Caco-2 (cell line): ENCODE results near the gene ARL8B. TPM values are rescaled to one million over a fixed set of nuclear protein-coding genes. Genes with fewer than 3 reads are reported as not detected.

Experiments
- BruUV-seq: library from RNA; stranded (reverse); fragments of 400-500 nt; replicated peaks from 2 replicates; lab custom pipeline; 2021; lab: Mats Ljungman, UMichigan
- CTCF ChIA-PET: fragments of 300-600 bp; sonication (Branson Sonifier 250); formaldehyde crosslinking; loops from one replicate; lab custom pipeline; 2022; ENCODE audit warnings: antibody characterized with exemption; lab: Charles Lee
- POLR2A ChIA-PET: fragments of 300-600 bp; sonication (Branson Sonifier 250); formaldehyde crosslinking; loops from one replicate; lab custom pipeline; 2022; ENCODE audit warnings: antibody characterized with exemption; lab: Charles Lee
- DNase-seq, 2 experiments: peaks; one replicate each; pipeline versions ENCODE4 v3.0.0 to v3.0.0-alpha.2; 2020 to 2022
- H3K27me3 ChIP-seq: replicated peaks from 2 replicates; pipeline ENCODE4 v1.6.0; 2011; ENCODE audit warnings: low read length; ENCODE audit not compliant: control insufficient read depth, insufficient read depth
- H3K36me3 ChIP-seq: 2 replicates; pipeline ENCODE4 v1.5.1; 2011; ENCODE audit warnings: low read length; ENCODE audit not compliant: control insufficient read depth, insufficient read depth
- H3K4me1 ChIP-seq: fragments of 250-450 bp; sonication (Bioruptor Pico); 2 replicates; pipeline ENCODE4 v1.5.1; 2020; ENCODE audit warnings: mild to moderate bottlenecking
- H3K4me3 ChIP-seq: 2 replicates; pipeline ENCODE4 v1.5.1; 2011; ENCODE audit warnings: low read depth, mild to moderate bottlenecking, control low read depth, low read length
- H3K9me3 ChIP-seq: fragments of 250-450 bp; sonication (Bioruptor Pico); 2 replicates; pipeline ENCODE4 v1.5.1; 2020; ENCODE audit warnings: mild to moderate bottlenecking, moderate library complexity
- H3K27ac Mint-ChIP-seq: one replicate; pipeline ENCODE4 v1.8.0; 2022; ENCODE audit warnings: mixed read lengths; ENCODE audit not compliant: unreplicated experiment
- H3K27me3 Mint-ChIP-seq: one replicate; pipeline ENCODE4 v1.8.0; 2022; ENCODE audit warnings: mixed read lengths; ENCODE audit not compliant: insufficient read depth, unreplicated experiment
- H3K36me3 Mint-ChIP-seq: one replicate; pipeline ENCODE4 v1.8.0; 2022; ENCODE audit warnings: mild to moderate bottlenecking, mixed read lengths; ENCODE audit not compliant: insufficient read depth, unreplicated experiment
- H3K4me1 Mint-ChIP-seq: one replicate; pipeline ENCODE4 v1.8.0; 2022; ENCODE audit warnings: low read depth, mixed read lengths; ENCODE audit not compliant: unreplicated experiment
- H3K4me3 Mint-ChIP-seq: one replicate; pipeline ENCODE4 v1.8.0; 2022; ENCODE audit warnings: mild to moderate bottlenecking, moderate library complexity, mixed read lengths; ENCODE audit not compliant: unreplicated experiment
- H3K9me3 Mint-ChIP-seq: one replicate; pipeline ENCODE4 v1.8.0; 2022; ENCODE audit warnings: mixed read lengths; ENCODE audit not compliant: unreplicated experiment
- CTCF ChIP-seq, 2 experiments: fragments of 200-600 bp in 1 of 2; IDR thresholded peaks; 1 replicate in 1 of 2; 2 replicates in 1 of 2; pipeline versions ENCODE4 v1.5.1 to v1.8.0; 2011 to 2022; ENCODE audit warnings: antibody characterized with exemption in 1 of 2, control low read depth in 1 of 2, inconsistent platforms in 1 of 2, low read depth in 1 of 2, low read length in 1 of 2, mild to moderate bottlenecking in 1 of 2, moderate library complexity in 1 of 2; ENCODE audit not compliant: insufficient read depth in 1 of 2, severe bottlenecking in 1 of 2, unreplicated experiment in 1 of 2
- intact Hi-C: fragments of 100-400 bp; cut with micrococcal nuclease; formaldehyde crosslinking; loops from one replicate; pipeline ENCODE4 v1.10.0; 2022; ENCODE audit not compliant: unreplicated experiment
- total RNA-seq: library from RNA; stranded (reverse); gene quantifications from 2 replicates; pipeline ENCODE4 v1.2.3, GENCODE V29; 2022

The ARL8B gene
- total RNA-seq, 1 experiment from 2014 or later, result 65.0 TPM

DNA sequence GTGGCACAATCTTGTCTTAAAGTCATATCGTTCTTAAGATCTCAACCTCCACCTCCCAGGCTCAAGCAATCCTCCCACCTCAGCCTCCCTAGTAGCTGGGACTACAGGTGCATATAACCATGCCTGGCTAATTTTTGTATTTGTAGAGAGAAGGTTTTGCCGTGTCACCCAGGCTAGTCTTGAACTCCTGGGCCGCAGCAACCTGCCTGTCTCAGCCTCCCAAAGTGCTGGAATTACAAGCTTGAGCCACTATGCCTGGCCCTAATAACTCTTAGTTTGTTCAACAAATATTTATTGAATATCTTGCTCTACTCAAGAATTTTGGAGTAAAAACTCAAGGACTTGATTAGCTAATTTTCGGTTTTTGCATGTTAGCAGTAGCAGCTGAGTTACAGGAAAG lies 46.0 kb downstream of the ARL8B start:
- no peak overlapping the region for H3K4me3 ChIP-seq
- H3K27me3 ChIP-seq, result no peaks in the 10 kb centered on the region
- ChIA-PET POLR2A (no interaction called here), CTCF (no interaction called here)
- Mint-ChIP-seq H3K36me3 (peaks cover 11% of the 10 kb centered on the region), H3K4me1 (no peaks in the 10 kb centered on the region), H3K27me3 (no peaks in the 10 kb centered on the region), H3K9me3 (no peaks in the 10 kb centered on the region), H3K27ac (no peak overlapping the region), H3K4me3 (no peak overlapping the region)
- TF ChIP-seq CTCF (IDR thresholded peaks at IDR 0.05; ENCODE audit: insufficient read depth in 1 of 2, low read depth in 1 of 2, low read length in 1 of 2, severe bottlenecking in 1 of 2, unreplicated experiment in 1 of 2), result no peak
- no peaks in the 10 kb centered on the region for H3K36me3 ChIP-seq
- no TSS peak for BruUV-seq
- intact Hi-C loops, result no loop called here
- no peaks in the 10 kb centered on the region for H3K9me3 ChIP-seq
- 0 out of 2 replicates have a peak, but pooled peaks cover 4% of the 10 kb centered on the region for H3K4me1 ChIP-seq
- no peak for DNase-seq

DNA sequence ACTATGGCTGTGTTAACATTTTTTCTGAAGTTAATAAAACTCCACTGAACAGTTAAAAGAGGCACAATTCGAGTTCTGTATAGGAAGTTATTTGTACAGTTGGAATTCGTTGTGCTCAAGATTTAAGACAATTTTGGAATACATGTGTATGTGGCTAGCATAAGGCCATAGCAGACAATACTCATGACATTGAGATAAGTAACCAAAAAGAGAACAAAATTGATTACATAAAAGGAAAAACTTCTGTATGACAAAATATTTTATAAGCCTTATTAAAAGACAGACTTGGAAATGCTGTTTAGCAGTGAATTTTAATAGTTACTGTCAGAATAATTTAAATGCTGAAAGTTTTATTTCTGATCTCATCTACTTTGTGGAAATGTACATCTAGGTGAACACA lies 47.7 kb downstream of the ARL8B start:
- H3K4me3 Mint-ChIP-seq, result no peak overlapping the region
- Histone ChIP-seq H3K27me3 (no peaks in the 10 kb centered on the region), H3K4me3 (no peak overlapping the region), H3K9me3 (no peaks in the 10 kb centered on the region), H3K36me3 (no peaks in the 10 kb centered on the region), H3K4me1 (0 out of 2 replicates have a peak, but pooled peaks cover 4% of the 10 kb centered on the region)
- intact Hi-C loops, result no loop called here
- BruUV-seq, result no TSS peak
- CTCF ChIA-PET, result no interaction called here
- peaks cover 22% of the 10 kb centered on the region for H3K36me3 Mint-ChIP-seq
- no peaks in the 10 kb centered on the region for H3K4me1 Mint-ChIP-seq
- H3K27ac Mint-ChIP-seq, result no peak overlapping the region
- H3K9me3 Mint-ChIP-seq, result no peaks in the 10 kb centered on the region
- POLR2A ChIA-PET, result no interaction called here
- DNase-seq, result no peak
- TF ChIP-seq CTCF (IDR thresholded peaks at IDR 0.05; ENCODE audit: insufficient read depth in 1 of 2, low read depth in 1 of 2, low read length in 1 of 2, severe bottlenecking in 1 of 2, unreplicated experiment in 1 of 2), result no peak
- no peaks in the 10 kb centered on the region for H3K27me3 Mint-ChIP-seq

DNA sequence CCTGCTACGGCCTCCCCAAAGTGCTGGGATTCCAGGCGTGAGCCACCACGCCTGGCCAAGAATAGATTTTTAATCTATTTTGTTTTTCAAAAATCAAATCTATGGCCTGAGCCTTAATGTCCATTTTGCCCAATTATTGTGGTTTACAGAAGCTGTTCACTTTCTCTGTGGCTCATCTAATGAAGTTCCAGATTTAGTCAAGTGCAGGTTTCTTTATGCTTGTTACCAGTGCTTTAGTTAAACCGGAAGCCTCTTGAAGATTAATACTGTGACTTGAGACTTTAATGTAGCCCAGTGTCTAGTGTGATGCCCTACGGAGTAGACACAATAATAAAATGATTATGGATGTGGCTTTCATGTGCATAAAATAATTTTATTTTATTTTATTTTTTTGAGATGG lies 48.9 kb downstream of the ARL8B start:
- ChIA-PET CTCF (no interaction called here), POLR2A (no interaction called here)
- no peaks in the 10 kb centered on the region for H3K9me3 Mint-ChIP-seq
- no peaks in the 10 kb centered on the region; the same call in 1 of the 2 replicates for H3K36me3 ChIP-seq
- no TSS peak for BruUV-seq
- H3K9me3 ChIP-seq, result no peaks in the 10 kb centered on the region
- no peak overlapping the region for H3K4me3 ChIP-seq
- H3K27me3 ChIP-seq, result no peaks in the 10 kb centered on the region
- no peaks in the 10 kb centered on the region for H3K27me3 Mint-ChIP-seq
- no peak for DNase-seq
- no peak overlapping the region for H3K27ac Mint-ChIP-seq
- no peaks in the 10 kb centered on the region for H3K4me1 Mint-ChIP-seq
- no peak overlapping the region for H3K4me3 Mint-ChIP-seq
- intact Hi-C loops, result no loop called here
- no peak for TF ChIP-seq CTCF (IDR thresholded peaks at IDR 0.05; ENCODE audit: insufficient read depth in 1 of 2, low read depth in 1 of 2, low read length in 1 of 2, severe bottlenecking in 1 of 2, unreplicated experiment in 1 of 2)
- H3K36me3 Mint-ChIP-seq, result peaks cover 22% of the 10 kb centered on the region
- 0 out of 2 replicates have a peak, but pooled peaks cover 4% of the 10 kb centered on the region for H3K4me1 ChIP-seq
